NCI-H446 (cell line): Measurements from ENCODE around the gene ATRAID.
A peak's percentile ranks its signal among the peaks of the same experiment; 100 is the strongest.

Experiments used
- DNase-seq, 2 experiments: peaks; one replicate each; lab custom pipeline; 2025; lab: John Stamatoyannopoulos, UW

The ATRAID gene

GRCh38 chr2:27250652-27251379, 39.0 kb downstream of the ATRAID start:
- no peak for DNase-seq

- DNase-seq: no peak
Observed at GRCh38 chr2:27251766-27252165, 39.9 kb downstream of the ATRAID start.

GRCh38 chr2:27255187-27255586, 43.3 kb downstream of the ATRAID start:
- no peak for DNase-seq

GRCh38 chr2:27255660-27256059, 43.8 kb downstream of the ATRAID start:
- no peak for DNase-seq

- no peak for DNase-seq
Observed at GRCh38 chr2:27256855-27257454, 45.1 kb downstream of the ATRAID start.

- no peak for DNase-seq
Observed at GRCh38 chr2:27258051-27258450, 46.2 kb downstream of the ATRAID start.

- no peak for DNase-seq
Observed at GRCh38 chr2:27261241-27261925, 49.5 kb downstream of the ATRAID start.

GRCh38 chr2:27261926-27262298, 50.1 kb downstream of the ATRAID start:
- DNase-seq: no peak

- DNase-seq: peak in 1 of 2 experiments; percentile 30
Observed at GRCh38 chr2:27262379-27263286, 50.8 kb downstream of the ATRAID start, which contains the start of gene SLC30A3. Gene SLC30A3 (minus strand): TSS chr2:27263047. CDS start chr2:27262906, 141 bp downstream.

- DNase-seq: no peak
Observed at GRCh38 chr2:27263287-27264252, 51.7 kb downstream of the ATRAID start.

GRCh38 chr2:27264253-27264752, 52.5 kb downstream of the ATRAID start:
- DNase-seq: no peak

GRCh38 chr2:27264753-27265535, 53.1 kb downstream of the ATRAID start:
- DNase-seq: peak in 1 of 2 experiments; percentile 43

GRCh38 chr2:27265536-27265870, 53.7 kb downstream of the ATRAID start:
- DNase-seq: no peak
